Posterior cingulate gyrus (tissue), 11 donors: ENCODE results near the gene PDE4D.

Experiments
- DNase-seq, 10 donors: peaks; one replicate each; pipeline versions ENCODE4 v3.0.0 to v3.0.0-alpha.2; 2020 to 2021; ENCODE audit warnings: mixed read lengths in 3 of 10
- intact Hi-C: fragments of 100-400 bp; cut with DNase I; formaldehyde crosslinking; loops from one replicate; pipeline ENCODE4 v1.15.1; 2023

The PDE4D gene

DNA sequence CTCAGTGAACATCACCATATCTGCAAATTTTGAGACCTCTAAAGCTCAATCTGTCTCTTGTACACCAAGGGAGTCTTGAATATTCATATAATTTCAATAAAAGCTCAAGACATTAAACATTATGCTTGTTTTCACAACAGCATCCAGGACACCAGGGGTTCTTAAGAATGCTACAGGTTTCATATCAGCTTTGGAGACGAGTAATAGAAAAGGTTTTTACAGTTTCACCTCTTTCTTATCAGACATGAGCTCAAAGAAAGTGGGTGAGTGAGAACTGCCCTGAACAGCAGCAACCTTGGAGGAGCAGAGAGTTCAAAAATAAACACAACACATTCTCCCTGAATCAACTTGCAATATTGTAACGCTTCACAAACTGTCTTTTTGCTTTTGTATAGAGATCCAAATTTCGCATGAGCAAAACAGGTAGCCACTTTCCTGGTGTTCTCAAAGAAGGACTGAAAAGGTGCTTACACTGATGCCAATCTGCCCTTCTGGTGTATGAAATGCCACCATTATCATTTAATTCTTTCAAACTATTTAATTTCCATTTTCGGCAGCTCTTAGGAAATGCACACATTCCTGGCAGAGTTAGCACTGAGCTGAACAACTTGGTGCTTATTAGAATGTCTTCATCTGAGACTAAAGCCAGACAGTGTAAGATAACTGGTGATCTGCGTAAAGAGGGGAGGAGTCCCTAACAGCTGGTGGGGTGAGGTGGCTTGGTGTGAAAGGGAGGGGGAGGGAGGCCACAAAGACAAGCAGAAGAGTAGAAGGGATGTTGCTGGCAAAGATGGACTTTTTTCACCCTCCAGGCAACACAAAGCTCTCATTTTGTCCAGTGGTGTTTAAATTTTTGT is 535.3 kb downstream of the PDE4D start:
- no peak for DNase-seq
- intact Hi-C loops, result no loop called here

DNA sequence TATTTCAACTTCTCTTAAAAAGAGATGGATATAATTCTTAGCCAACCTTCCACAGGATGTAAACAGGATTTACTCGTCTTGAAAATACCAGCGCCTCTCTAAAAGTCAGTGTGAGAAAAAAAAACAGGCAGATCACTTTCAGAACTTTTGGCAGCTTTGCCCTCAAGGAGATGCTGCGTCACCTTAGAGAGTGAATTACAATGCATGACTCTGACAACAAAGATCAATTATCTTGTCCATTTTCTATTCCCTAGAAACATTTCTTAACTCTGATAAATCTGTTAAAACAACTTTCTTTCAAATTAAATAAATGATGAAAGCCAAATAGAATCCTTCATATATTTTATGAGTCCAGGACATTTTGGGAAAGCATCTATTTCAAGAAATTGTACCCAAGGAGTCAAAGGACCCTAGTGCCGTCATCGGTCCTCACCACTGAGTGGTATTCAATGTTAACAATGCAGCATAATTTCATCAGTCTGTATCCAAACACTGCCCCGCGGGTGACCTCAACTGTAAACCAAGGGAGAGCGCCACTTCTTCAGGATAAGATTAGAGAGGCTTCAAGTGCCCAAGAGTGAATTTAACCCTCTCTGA is 536.0 kb downstream of the PDE4D start:
- no peak for DNase-seq
- intact Hi-C loops, result no loop called here

DNA sequence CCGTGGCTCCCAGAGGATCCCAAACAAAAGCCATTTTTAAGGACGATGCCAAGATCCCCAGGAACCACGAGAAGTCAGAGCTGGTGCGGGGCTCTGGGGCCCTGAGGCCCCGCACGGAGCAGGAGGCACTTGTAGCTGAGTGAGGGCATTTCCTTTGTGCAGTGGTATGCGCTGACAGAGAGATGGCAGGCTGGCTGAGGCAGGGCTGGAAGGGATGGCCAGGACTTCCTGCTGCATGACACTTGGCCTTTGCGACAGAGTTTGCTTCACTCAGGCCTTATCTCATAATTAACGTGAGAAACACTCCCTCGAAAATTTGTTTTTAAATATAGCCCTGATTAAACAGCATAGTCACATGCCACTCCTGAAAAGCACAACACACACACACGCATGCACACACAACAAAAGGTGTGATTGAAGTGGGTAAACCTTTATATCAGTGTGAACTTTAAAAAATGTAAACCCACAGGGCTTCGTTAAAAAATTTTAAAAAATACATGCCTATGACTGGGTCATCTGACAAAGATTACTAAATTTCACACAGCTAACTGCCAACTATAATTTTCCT is 536.6 kb downstream of the PDE4D start:
- intact Hi-C loops, result no loop called here
- peak in 2 of 10 donors; percentile 73 to 77 for DNase-seq

DNA sequence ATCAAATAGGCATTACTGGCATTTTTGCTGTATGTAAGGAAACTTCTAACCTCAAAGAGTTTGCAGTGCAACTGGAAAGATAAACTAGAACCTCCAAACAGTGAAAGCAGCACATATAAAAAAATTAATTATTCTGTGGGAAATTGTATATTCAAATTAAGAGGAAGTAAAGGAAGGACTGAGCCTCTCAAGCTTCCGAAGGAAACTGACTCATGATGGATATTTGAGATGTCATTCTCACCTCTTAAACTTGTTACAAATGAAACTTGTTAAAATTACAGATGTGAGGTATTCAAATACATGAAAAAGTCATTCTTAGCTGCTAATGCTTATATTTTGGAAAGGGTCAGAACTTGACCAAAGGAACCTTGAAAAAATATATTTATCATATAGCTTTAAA is 538.7 kb downstream of the PDE4D start:
- intact Hi-C loops, result no loop called here
- DNase-seq, result no peak

DNA sequence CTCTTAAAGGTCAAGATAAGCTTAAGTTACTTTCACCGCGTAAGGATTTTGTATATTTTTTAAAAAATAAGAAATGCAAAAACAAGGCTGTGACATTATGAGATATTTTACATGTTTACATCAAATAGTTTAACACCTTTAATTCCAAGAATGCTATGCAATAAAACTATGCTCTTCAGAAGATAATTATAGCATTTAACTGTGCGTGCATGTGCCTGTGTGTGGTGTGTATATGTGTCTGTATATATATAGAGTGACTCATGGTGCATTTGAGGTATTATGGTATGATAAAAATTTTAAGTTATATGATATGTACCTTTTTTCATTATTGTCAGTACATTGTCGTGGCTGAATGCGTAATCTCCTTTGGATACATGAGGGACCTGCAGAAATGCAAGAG is 539.3 kb downstream of the PDE4D start:
- intact Hi-C loops, result no loop called here
- no peak for DNase-seq

DNA sequence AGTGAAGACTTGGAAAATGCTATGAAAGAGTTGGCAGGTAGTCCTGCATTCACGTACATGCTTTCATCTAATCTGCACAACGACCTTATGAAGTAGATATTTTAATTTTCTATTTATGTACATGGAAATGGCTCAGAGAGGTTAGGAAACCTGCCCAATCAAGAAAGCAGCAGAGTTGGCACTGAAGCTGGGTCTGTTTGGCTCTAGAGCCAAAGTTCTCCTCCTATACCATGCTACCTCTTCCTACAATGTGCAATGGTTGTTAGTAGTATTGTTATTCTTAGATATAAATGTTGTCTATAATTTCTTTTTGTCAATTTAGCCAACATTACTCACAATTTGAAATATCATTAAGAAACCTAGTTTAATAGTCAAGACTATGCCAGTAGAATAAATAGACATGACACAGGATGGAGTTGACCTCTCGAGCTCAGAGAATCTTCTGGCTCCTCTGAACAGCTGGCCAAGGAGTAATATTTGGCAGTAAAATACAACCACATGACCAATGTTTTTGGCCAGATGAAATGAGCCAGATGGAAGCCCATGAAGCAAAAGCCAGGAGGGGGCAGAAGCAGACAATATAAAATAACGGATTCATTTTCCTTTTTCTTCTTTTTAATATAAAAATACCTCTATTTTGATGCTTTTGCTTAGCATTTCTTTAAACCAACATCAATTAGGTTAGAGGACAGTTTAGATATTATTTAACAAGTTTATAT is 542.3 kb downstream of the PDE4D start:
- DNase-seq, result no peak
- intact Hi-C loops, result no loop called here

DNA sequence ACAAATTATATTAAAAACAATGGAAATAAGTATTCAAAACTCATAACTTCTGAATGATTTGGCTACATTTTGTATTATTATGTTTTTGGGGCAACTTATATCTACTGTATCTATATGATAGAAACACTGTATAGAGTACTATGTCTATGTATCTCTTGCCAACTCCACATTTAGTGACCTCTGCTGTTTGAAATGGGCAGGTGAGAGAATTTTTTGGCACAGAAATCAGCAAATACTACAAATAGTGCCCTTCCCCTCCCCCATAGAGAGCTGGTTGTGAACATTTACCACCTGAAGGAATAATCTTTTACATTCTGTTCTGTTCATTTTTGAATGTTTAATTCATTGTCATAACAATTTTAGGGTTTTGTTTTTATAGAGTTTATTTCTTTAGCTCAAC is 545.3 kb downstream of the PDE4D start:
- no peak for DNase-seq
- intact Hi-C loops, result no loop called here

DNA sequence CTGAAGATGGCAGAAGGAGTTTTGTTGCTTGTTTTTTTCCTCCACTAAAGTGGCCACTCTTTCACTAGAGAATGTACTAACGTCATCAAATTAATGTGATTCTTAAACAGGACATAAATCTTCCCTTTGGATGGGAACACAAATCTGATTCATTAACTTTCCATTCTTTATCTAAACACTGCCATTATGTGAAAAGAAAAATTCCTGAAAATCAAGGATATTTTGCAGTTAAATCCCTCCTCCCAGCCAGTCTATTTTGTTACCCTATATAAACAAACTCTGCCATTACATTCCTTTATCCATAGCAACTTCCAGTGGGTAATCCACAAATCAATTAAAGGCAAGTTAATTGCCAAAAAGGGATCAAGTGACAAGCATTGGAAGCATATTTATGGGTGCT is 546.5 kb downstream of the PDE4D start:
- DNase-seq, result no peak
- intact Hi-C loops, result no loop called here

DNA sequence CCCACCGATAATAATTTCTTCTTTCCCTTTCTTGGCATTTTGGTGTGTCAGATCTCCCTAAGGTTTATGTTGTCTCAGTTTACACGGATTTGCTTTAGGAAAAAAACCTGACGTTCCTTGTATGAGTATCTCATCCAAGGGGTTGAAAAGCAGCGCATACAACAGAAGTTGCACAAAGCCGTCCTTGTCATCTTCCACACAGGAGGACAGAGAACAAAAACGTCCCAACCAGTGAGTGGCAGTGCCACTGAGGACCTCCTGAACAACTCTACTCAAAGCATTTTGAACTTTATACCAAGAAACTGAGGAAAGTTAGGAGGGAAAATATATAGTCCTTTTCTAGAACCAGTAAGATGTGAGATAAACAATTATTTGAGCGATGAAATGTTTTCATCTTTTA is 547.0 kb downstream of the PDE4D start:
- intact Hi-C loops, result no loop called here
- peak in 1 of 10 donors; percentile 26 for DNase-seq

DNA sequence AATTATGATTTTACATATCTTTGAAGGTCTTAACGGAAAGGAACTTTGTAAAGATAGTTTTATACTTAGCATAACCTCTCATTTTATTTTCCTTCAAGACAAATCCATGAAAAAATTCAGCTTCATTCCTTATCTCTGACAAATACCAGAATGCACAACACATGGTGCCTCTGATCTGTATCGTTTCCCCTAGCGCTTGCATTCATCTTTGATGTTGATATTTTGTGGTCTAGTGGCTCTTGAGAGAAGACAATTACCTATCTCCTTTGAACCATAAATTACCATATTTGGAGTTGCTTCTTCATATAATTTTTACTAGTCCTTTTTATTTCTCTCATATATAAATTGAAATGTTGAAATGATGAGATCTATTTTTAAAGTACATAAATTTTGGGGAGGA is 551.3 kb downstream of the PDE4D start:
- intact Hi-C loops, result no loop called here
- no peak for DNase-seq

DNA sequence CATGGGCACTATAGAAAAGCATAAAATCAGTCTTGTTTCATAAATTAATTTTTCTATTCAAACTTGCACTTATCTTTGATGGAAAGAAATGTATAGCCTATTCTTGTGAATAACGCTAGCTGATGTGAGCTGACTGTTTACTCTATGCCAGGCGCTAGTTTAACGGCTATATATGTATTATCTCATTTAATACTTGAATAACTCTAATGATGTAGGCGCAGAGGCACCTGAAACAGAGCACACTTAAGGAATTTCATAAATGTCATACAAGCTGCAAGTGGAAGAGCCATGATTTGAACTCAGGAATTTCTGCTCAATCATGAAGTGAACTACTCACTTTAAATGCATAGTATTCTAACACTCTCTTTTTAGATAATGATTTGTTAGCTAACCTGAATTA is 551.8 kb downstream of the PDE4D start:
- DNase-seq, result no peak
- intact Hi-C loops, result no loop called here

DNA sequence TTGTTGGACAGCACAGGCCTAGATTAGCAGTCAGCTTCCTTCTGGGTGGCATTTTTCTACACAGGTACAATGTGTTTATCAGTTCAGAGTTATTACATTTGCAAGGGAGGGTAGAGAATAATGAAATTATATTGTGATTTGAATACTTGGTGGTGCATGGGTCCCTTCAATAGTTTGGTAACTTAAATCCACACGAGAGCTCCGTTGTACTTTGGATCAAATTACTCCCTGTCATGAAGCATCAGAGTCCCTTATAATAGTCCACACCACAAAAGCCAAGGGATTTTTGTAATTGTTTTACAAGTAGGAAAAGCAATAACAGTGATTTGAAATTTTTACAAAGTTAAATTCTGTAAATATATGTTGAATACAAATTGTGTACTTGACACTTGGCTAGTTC is 552.4 kb downstream of the PDE4D start:
- DNase-seq, result no peak
- intact Hi-C loops, result no loop called here

DNA sequence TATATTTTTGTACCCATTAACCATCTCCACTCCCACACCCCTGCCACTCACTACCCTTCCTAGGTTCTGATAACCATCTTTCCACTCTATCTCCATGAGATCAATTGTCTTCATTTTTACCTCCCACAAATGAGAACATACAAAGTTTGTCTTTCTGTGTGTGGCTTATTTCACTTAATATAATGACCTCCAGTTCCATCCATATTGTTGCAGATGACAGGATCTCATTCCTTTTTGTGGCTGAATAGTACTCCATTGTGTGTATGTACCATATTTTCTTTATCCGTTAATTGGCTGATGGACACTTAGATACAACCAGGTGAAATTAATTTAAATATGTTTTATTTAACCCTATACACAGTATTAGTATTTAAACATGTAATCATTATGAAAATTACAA is 552.9 kb downstream of the PDE4D start:
- intact Hi-C loops, result no loop called here

DNA sequence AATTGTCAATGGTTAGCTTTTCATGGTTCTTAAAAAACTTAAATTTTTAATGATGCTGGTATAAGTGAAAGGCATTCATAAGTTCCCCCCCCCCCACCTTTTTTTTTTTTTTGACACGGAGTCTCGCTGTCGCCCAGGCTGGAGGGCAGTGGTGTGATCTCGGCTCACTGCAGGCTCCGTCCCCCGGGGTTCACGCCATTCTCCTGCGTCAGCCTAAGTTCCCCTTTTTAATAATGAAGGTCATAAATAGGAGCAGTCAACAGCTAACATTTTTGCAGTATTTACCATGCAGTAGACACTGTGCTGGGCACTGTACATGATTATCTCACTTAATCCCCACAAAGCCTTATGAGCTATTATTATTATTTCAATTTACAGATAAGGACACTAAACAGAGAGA is 556.3 kb downstream of the PDE4D start:
- peak in 1 of 10 donors; percentile 63 for DNase-seq
- intact Hi-C loops, result no loop called here

More for the DNA sequence above, 552.9 kb downstream of the PDE4D start:
- no peak for DNase-seq

DNA sequence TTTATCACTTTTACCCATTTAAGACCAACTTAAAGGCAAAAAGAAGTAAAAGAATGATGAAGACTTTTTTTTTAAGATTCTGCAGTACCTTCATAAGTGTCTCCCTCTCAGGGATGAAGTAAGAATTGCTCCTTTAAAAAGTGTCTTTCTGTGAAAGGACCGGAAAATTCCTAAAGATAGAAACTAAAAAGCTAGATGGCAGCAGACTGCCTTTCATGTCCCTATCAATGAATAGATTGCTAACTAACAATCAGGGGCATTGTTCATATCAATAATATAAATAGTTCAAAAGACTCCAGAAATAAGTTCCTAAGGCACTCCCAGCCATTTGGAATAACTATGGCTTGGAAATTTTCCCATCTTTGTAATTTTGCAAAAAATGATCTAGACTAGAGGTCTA is 558.0 kb downstream of the PDE4D start:
- no peak for DNase-seq
- intact Hi-C loops, result loop anchor here (2.0 kb wide), 1 partner anchor 31 kb away; no protein-coding TSS in a partner anchor

DNA sequence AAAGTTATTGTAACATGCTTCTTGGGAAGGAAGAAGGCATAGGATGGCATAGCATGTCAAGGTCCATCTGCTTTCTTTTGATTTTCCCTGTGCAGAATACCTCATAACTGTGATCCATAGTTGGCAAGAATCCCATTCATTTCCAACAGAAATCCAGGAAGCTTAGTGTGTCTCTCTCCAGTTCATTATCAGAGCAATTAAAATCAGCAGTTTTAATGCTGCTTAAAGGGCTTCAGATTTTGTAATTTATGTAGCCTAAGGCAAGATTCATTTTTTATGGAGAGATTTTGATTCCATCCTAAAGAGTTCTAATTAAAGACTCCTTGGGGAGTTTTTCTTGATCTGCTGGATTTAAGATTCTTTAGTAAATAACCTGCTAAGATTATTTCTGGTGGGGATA is 560.1 kb downstream of the PDE4D start:
- DNase-seq, result no peak
- intact Hi-C loops, result no loop called here

DNA sequence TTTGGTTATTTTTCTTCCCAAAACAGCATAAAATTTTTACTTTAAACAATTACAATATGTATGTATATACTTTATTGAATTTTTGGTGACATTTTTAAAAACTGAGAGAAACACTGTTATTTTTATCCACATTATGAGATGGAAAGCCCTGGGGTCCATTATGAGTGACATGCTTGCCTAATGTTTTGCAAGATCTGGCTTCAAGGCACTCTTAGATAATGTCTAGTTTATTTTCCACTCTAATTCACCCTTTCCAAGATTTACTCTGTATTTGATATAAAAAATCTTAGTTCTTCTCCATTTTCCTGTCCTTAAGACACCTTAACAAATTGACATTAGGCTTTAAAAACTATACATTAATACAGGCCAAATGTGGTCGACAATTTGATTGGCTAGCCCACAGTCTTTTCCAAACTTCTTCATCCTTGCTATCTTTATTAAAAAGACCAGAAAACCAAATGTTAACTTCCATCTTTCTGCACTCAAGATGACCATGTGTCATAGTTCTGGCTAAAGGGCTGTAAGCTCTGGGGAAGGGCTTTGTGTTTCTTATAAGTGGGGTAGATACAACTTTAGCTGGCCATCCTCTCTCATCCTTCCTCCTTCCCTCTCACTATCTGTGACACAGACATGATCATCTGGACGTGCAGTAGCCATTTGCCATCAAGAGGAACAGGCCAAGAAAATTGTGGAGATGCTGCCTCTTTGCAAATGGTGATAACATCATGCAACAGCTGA is 561.1 kb downstream of the PDE4D start:
- intact Hi-C loops, result no loop called here
- no peak for DNase-seq

DNA sequence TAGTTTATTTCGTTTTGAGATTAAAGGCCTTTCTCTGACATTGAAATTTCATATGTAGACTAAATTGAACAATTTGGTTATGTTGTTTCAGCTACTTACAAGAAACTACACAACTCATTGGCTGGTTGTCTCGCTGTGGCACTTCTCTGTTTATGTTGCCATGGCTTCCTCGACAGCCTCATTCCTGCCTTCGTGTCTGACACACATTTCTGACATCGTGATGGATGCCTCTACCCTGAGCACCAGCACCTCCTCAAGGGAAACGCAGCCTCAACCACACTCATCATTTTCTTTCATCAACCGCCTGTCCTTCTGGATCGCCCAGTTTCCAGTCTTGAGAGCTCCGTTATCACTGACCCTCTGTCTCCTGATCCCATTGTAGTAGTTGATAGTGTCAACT is 562.8 kb downstream of the PDE4D start:
- no peak for DNase-seq
- intact Hi-C loops, result no loop called here

DNA sequence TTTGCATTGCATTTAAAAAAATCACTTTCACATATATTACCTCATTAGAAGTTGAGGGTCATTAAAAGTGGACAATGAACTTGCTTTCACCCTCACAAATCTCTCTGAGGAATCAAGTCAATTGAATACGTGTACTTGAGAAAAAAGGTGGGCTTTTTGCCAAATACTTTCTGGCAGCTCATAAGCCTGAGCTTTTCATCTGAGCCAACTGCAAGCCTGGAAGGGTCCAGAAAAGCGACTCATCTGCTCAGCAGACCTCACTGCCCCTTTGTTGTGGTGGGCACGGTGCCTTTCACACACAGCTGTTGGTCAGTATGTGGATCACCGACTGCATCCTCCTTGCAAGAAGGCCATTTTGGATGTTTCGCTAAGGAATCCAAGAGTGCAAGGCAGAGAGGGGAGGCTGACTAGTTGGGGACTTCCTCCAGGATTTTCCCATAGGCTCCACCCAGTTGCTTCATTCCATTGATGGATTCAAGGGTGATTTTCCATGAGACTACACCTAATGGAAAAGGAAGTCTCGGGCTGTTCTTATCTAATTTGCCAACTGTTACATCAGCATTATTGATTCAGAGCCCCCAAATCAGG is 564.7 kb downstream of the PDE4D start:
- intact Hi-C loops, result no loop called here
- DNase-seq, result peak in 2 of 10 donors; percentile 14 to 71
